Keratinocyte (primary cell): ENCODE results near the gene BAIAP2L2. TPM values are rescaled to one million over a fixed set of nuclear protein-coding genes. Genes with fewer than 3 reads are reported as not detected.

Experiments
- DNase-seq: peaks from one replicate; pipeline ENCODE4 v3.0.0-alpha.2; 2011; ENCODE audit warnings: low read depth, missing footprints, low spot score
- FAIRE-seq: peaks from 2 replicates; lab custom pipeline; 2011; peaks lifted over from hg19 to GRCh38; lab: Jason Lieb, UNC
- H2AFZ ChIP-seq: 2 replicates; pipeline ENCODE4 v1.6.0; 2012; ENCODE audit warnings: low read length, control low read depth, inconsistent platforms; ENCODE audit not compliant: control insufficient read depth
- H3K27ac ChIP-seq: 2 replicates; pipeline ENCODE4 v1.5.1; 2011; ENCODE audit warnings: low read length; ENCODE audit not compliant: control insufficient read depth, insufficient read depth
- H3K27me3 ChIP-seq: 3 replicates; pipeline ENCODE4 v1.6.0; 2011; ENCODE audit warnings: low read length; ENCODE audit not compliant: control insufficient read depth, insufficient read depth; ENCODE audit errors: extremely low read depth
- H3K36me3 ChIP-seq, 2 experiments: 2 replicates in 1 of 2; 3 replicates in 1 of 2; pipeline ENCODE4 v1.5.1; 2011; ENCODE audit warnings: low read length in 2 of 2, mild to moderate bottlenecking in 1 of 2; ENCODE audit not compliant: control insufficient read depth in 2 of 2, insufficient read depth in 2 of 2; ENCODE audit errors: extremely low read depth in 1 of 2
- H3K4me1 ChIP-seq: 3 replicates; pipeline ENCODE4 v1.5.1; 2011; ENCODE audit warnings: low read length; ENCODE audit not compliant: control insufficient read depth, insufficient read depth; ENCODE audit errors: extremely low read depth
- H3K4me2 ChIP-seq: 3 replicates; pipeline ENCODE4 v1.6.0; 2011; ENCODE audit warnings: low read depth, low read length; ENCODE audit not compliant: control insufficient read depth, insufficient read depth; ENCODE audit errors: extremely low read depth
- H3K4me3 ChIP-seq, 3 experiments: fragments of 200-600 bp in 1 of 3; sonication (generic) in 1 of 3; 2 replicates in 2 of 3; 3 replicates in 1 of 3; pipeline ENCODE4 v1.5.1; 2011 to 2016; ENCODE audit warnings: low read length in 3 of 3, mild to moderate bottlenecking in 3 of 3, control low read depth in 2 of 3, inconsistent platforms in 1 of 3, low read depth in 1 of 3, mixed read lengths in 1 of 3, mixed run types in 1 of 3, moderate library complexity in 1 of 3; ENCODE audit not compliant: control insufficient read depth in 2 of 3, insufficient read depth in 2 of 3; ENCODE audit errors: extremely low read depth in 1 of 3
- H3K79me2 ChIP-seq: 2 replicates; pipeline ENCODE4 v1.6.0; 2012; ENCODE audit warnings: low read length; ENCODE audit not compliant: control insufficient read depth, insufficient read depth
- H3K9ac ChIP-seq: 3 replicates; pipeline ENCODE4 v1.6.0; 2011; ENCODE audit warnings: low read length; ENCODE audit not compliant: control insufficient read depth, insufficient read depth; ENCODE audit errors: extremely low read depth
- H3K9me1 ChIP-seq: 3 replicates; pipeline ENCODE4 v1.6.0; 2011; ENCODE audit warnings: low read length; ENCODE audit not compliant: control insufficient read depth, insufficient read depth; ENCODE audit errors: extremely low read depth
- H3K9me3 ChIP-seq: 2 replicates; pipeline ENCODE4 v1.5.1; 2012; ENCODE audit warnings: low read depth, low read length; ENCODE audit not compliant: control insufficient read depth
- H4K20me1 ChIP-seq: 3 replicates; pipeline ENCODE4 v1.6.0; 2011; ENCODE audit warnings: low read length; ENCODE audit not compliant: control insufficient read depth, insufficient read depth; ENCODE audit errors: extremely low read depth
- CTCF ChIP-seq, 3 experiments: IDR thresholded peaks in 1 of 3; conservative IDR thresholded peaks in 1 of 3; optimal IDR thresholded peaks in 1 of 3; 2 replicates in 2 of 3; 3 replicates in 1 of 3; pipeline versions ENCODE3 to v1.5.1; 2011; ENCODE audit warnings: low read length in 3 of 3, mild to moderate bottlenecking in 3 of 3, moderate library complexity in 2 of 3, control low read depth in 1 of 3, inconsistent platforms in 1 of 3; ENCODE audit not compliant: insufficient read depth in 2 of 3; ENCODE audit errors: extremely low read depth in 1 of 3
- EZH2 ChIP-seq: IDR thresholded peaks from one replicate; pipeline ENCODE4 v1.6.1; 2012; ENCODE audit warnings: inconsistent platforms, mild to moderate bottlenecking, low read length, moderate library complexity
- dilution Hi-C: fragments of 300-500 bp; cut with MboI; formaldehyde crosslinking; loops from one replicate; pipeline ENCODE4 v1.7.0; 2020; ENCODE audit warnings: low sequenced_read_pairs; ENCODE audit not compliant: extremely low pct_ligation_motif_present
- polyA plus RNA-seq, 5 experiments: library from polyadenylated mRNA; depleted of rRNA in 3 of 5; stranded (reverse) in 3 of 5; stranded (forward) in 1 of 5; unstranded in 1 of 5; fragments of >200 nt; gene quantifications; 1 replicate in 1 of 5; 2 replicates in 3 of 5; 3 replicates in 1 of 5; pipeline versions ENCODE4 v1.2.1 to v1.2.3, GENCODE V29; 2011 to 2012; ENCODE audit warnings: missing spikeins in 2 of 5, low read depth in 1 of 5, low replicate concordance in 1 of 5

BAIAP2L2 gene
- polyA plus RNA-seq, 1 donor (not counting 4 experiments of a cell fraction or from before 2014, with no cell fraction given), result 2.3 TPM

GRCh38 chr22:38110863-38111852, 674 bp upstream of the BAIAP2L2 start:
- Histone ChIP-seq H3K4me2 (peak overlapping the region; percentile 51), H3K9me1 (no peaks in the 10 kb centered on the region), H4K20me1 (no peaks in the 10 kb centered on the region), H3K27ac (no peak overlapping the region), H3K9me3 (no peaks in the 10 kb centered on the region), H3K4me1 (peaks cover 30% of the 10 kb centered on the region), H3K36me3 (peaks cover 0 to 3% of the 10 kb centered on the region in 2 experiments), H3K79me2 (no peaks in the 10 kb centered on the region), H3K27me3 (no peaks in the 10 kb centered on the region), H3K4me3 (peak overlapping the region in 1 of 3 experiments; percentile 27), H3K9ac (peak overlapping the region; percentile 52), H2AFZ (peak overlapping the region; percentile 58)
- dilution Hi-C loops, result no loop called here
- peak; percentile 46 for FAIRE-seq
- DNase-seq, result peak; percentile 23
- no peak for TF ChIP-seq EZH2
- no peak for TF ChIP-seq CTCF (optimal IDR thresholded peaks at IDR 0.05 in 1 of 3, IDR thresholded peaks at IDR 0.05 in 1 of 3, conservative IDR thresholded peaks at IDR 0.05 in 1 of 3; ENCODE audit: extremely low read depth in 1 of 3, insufficient read depth in 2 of 3, low read length in 3 of 3)

DNA sequence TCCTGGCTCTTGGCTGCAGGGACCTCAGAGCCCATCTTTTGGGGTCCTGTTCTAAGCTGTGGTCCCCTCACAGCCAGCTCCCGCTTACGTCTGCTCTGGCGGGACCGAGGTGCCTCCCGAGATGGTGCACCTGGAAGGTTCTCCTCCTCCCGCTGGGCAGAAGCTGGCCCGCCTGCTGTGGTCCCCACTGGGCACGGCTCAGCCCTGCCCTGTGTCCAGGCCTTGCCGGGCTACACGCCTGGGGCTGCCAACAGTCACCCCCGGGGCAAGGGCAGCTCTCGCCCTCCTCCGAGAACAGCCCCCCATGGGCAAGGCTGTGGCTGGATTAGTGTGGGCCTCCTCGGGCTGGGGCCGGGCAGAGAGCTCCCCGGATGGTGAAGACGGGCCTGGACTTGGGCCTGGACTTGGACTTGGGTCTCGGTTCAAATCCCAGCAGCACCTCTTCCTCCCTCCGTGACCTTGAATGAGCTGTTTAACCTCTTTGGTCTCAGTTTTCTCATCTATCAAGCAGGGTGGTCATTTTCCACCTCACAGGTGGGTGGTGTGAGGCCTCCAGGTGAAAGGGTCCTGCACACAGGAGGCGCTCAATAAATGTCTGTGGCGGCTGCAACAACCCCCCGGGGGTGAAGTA, 998 bp downstream of the BAIAP2L2 start:
- FAIRE-seq (no peak), DNase-seq (no peak)
- Histone ChIP-seq H3K4me3 (no peak overlapping the region), H3K9me3 (no peaks in the 10 kb centered on the region), H3K79me2 (no peaks in the 10 kb centered on the region), H3K9me1 (no peaks in the 10 kb centered on the region), H3K4me1 (peaks cover 25% of the 10 kb centered on the region), H3K36me3 (peaks cover 0 to 2% of the 10 kb centered on the region in 2 experiments), H2AFZ (no peak overlapping the region), H3K27ac (no peak overlapping the region), H3K9ac (no peak overlapping the region), H4K20me1 (no peaks in the 10 kb centered on the region), H3K4me2 (no peak overlapping the region), H3K27me3 (no peaks in the 10 kb centered on the region)
- TF ChIP-seq CTCF (optimal IDR thresholded peaks at IDR 0.05 in 1 of 3, IDR thresholded peaks at IDR 0.05 in 1 of 3, conservative IDR thresholded peaks at IDR 0.05 in 1 of 3; ENCODE audit: extremely low read depth in 1 of 3, insufficient read depth in 2 of 3, low read length in 3 of 3) (no peak), EZH2 (no peak)
- dilution Hi-C loops, result no loop called here
